Stimulated activated CD8-positive, alpha-beta memory T cell treated with anti-CD3 and anti-CD28 coated beads, Interleukin-7, amount 100 ng/mL, for 4 hours (primary cell): ENCODE results near the gene TOLLIP.
A peak's percentile ranks its signal among the peaks of the same experiment; 100 is the strongest.
"Not testable (repeated sequence)": the region's sequence is repeated elsewhere in the genome, so short reads cannot be mapped to it uniquely, and the experiment has no call there.

Source experiments
- DNase-seq, 2 donors: peaks; one replicate each; pipeline ENCODE4 v3.0.0-alpha.2; 2020; ENCODE audit warnings: low read depth in 2 of 2

Gene TOLLIP

GRCh38 chr11:1343391-1344055 lies 34.1 kb upstream of the TOLLIP start:
- DNase-seq: no peak

DNA sequence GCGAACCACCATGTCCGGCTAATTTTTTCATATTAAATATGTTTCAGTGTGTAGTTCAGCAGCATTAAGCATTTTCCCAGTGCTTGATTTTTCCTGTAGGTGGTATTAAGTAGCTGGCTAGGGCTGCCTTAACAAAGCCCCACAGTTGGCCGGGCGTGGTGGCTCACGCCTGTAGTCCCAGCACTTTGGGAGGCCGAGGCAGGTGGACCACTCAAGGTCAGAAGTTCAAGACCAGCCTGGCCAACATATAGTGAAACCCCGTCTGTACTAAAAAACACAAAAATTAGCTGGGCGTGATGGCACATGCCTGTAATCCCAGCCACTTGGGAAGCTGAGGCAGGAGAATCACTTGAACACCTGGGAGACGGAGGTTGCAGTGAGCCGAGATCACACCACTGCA lies 33.5 kb upstream of the TOLLIP start:
- no peak for DNase-seq

GRCh38 chr11:1341928-1342524 lies 32.6 kb upstream of the TOLLIP start:
- no peak for DNase-seq

DNA sequence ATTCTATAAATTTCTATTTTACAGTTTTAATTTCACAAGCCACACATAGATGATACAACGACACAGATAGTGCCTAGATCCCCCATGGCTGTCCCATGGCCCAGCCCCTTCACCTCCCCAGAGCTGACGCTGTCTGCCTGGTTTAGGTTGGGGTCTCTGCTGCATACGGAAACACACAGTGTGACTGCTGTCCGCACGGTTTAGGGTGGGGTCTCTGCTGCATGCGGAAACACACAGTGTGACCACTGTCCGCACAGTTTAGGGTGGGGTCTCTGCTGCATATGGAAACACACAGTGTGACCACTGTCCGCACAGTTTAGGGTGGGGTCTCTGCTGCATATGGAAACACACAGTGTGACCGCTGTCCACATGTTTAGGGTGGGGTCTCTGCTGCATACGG lies 31.8 kb upstream of the TOLLIP start:
- DNase-seq: not testable (repeated sequence)

DNA sequence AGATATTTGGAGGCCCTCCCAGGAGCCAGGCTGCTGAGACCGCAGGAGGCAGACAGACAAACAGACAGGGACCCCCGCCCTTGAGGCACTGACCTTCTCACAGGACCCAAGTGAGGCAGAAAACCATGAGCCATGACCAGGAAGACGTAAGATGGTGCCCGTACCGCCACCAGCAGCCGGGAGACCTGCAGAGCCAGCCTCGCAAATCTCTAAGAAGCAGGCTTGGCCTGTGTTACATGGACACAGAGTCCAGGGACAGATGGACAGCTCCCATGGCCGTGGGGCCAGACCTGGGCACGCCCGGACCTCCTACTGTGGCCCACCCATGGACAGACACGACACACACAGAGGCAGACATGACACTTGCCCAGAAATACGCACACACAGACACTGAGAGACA lies 30.7 kb upstream of the TOLLIP start:
- DNase-seq: no peak

GRCh38 chr11:1339066-1339675 lies 29.7 kb upstream of the TOLLIP start:
- no peak for DNase-seq

GRCh38 chr11:1338201-1339065 lies 29.0 kb upstream of the TOLLIP start:
- DNase-seq: no peak

DNA sequence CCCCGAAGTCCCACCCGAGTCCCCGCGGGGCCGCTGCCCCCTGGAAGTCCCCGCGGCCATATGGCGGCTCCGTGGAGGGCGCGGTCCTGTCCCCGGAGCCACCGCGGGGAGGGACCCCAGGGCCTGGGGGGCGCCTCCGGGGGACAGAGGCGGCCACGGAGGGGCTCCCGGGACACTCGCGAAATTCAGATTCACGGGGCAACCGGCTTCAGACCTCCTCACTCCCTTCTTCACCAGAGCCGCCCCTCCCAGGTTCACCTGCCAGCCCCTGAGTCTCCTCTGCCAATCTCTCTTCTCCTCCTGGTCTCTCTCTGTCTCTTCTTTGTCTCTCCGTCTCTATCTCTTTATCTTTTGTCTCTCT lies 28.2 kb upstream of the TOLLIP start:
- no peak for DNase-seq

DNA sequence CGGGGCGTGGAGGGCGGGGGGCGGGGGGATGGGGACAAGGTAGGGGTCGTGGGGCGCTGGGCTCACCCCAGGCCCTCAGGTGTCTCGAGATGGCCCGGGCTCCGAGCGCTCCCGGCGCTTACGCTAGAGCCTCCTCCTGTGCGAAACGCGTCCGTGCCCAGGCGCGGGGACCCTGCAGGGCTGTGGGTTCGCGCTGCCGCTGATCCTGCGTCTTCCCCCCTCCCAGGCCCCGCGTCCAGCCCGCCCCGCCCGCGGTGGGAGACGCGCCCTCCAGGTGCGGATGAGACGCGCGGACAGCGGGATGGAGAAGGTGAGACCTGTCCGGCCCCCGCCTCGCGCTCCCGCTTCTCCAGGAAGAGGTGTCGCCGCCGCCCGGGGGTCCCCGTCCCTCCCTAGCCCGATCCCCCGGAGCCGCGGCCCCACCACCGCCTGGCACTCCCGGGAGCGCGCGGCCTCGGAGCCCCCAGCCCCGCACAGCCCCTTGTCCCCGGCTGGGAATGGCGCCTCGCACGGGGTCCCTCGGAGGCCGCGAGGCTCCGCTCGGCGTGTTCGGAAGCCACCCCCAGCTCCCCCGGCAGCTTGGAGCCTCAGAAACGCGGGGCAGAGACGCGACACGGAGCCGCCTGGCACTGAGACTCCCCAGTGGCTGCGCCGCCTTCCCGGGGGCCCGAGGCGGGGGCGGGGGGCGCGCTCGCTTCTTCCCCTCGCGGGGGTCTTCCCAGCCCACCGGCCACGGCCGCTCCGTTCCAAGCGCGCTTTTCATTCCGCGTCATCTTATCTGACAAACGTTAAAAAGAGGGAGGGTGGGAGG lies 27.6 kb upstream of the TOLLIP start:
- peak in 1 of 2 donors; percentile 32 for DNase-seq

- peak; percentile 9 to 41 for DNase-seq
These were observed 26.7 kb upstream of the TOLLIP start for GRCh38 chr11:1335811-1336761.

- DNase-seq: no peak
These were observed 25.9 kb upstream of the TOLLIP start for GRCh38 chr11:1335264-1335810.

DNA sequence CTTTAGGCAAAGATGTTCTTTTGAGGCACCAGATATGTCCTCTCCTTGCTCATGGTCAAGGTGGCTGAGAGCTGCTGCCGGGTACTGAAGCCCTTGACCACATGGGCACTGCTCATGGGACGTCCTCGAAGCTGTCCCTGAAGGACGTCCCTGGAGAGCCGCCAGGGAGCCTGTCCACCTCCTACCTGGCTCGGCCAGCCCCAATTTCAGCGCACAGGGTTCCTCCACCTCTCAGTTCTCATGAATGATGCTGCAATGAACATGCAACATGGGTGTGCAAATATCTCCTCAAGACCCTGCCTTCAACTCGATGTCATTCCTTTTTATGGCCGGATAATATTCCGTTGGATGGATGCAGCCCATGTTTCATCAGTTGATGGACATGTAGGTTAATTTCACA lies 24.4 kb upstream of the TOLLIP start:
- DNase-seq: no peak

GRCh38 chr11:1333091-1333772 lies 23.8 kb upstream of the TOLLIP start:
- DNase-seq: no peak

- DNase-seq: no peak
These were observed 21.0 kb upstream of the TOLLIP start for GRCh38 chr11:1330473-1330872.

GRCh38 chr11:1327064-1327460 lies 17.6 kb upstream of the TOLLIP start:
- no peak for DNase-seq

DNA sequence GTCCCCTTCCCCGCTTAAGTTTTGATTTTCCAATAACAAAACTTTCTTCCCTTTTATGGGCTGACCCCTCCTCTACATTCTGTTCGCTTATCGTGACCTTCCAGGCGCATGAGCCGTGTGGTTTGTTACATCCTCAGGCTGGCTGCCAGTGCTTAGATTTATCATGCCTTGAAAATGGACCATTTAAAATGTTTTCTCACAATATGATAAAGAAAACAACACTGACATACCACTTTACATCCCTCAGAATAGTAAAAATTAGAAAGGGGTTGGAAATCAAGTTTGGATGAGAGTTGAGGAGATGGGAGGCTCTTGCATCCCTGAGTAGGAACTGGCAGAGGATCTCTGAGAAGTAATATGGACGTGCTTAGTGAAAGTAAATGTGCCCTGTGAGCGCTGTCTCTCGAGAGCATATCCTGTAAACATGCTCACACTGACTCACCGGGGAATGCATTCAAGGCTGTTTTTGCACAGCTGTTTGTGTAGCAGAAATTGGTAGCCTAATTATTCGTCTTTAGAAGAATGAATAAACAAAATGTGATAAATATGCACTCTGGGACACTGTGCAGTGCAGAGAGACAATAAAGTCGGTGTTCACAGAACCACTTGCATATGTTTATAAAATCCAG lies 17.1 kb upstream of the TOLLIP start:
- DNase-seq: no peak

DNA sequence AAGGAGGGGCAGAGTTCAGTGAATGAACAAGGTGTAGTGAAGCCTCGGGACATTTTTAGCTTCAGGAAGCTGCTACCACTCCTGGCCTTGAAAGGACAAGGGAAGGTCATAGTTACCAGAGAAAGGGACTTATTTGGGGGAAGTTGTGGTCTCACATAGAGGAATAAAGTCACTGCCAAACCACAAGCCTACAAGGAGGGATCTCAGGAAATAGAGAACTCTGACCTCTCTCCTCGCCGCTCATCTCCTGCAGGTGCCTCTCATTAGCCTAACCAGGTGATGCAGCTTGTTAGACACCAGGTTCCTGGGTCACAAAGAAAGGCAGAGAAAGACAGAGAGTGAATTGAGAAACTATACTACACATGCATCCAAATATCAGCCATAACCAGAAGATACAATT lies 14.3 kb upstream of the TOLLIP start:
- no peak for DNase-seq

- no peak for DNase-seq
These were observed 8.6 kb upstream of the TOLLIP start for GRCh38 chr11:1317993-1318392.

DNA sequence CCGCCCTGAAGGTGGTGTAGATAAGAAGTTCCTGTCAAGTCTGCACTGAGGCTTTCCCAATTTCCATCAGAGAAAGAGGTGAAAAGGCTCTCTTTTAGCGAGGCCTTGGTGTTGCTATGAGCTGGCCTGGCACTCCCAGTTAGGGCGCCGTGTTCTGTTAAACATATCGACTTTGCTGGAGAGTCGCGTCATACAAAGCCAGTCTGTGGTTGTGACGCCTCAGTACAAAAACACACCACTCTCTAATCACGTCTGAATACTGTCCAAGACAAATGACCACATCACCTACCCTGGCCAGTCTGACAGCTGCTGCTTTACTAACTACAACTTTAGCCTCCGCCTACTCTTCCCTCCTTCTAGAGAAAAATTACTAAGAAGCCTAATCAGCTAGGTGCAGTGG lies 8.0 kb upstream of the TOLLIP start:
- no peak for DNase-seq
